Measurements from ENCODE around the gene MYT1. TPM values are rescaled to one million over a fixed set of nuclear protein-coding genes. Genes with fewer than 3 reads are reported as not detected.

The MYT1 gene
- total RNA-seq, 2 donors from 2014 or later = 0.15 TPM; not detected in 1

GRCh38 chr20:64163776-64164122 lies 503 bp upstream of the MYT1 start:
- peaks cover 4 to 9% of the 10 kb centered on the region in 2 donors for H3K27me3 ChIP-seq
- TF ChIP-seq, protein P1, sequence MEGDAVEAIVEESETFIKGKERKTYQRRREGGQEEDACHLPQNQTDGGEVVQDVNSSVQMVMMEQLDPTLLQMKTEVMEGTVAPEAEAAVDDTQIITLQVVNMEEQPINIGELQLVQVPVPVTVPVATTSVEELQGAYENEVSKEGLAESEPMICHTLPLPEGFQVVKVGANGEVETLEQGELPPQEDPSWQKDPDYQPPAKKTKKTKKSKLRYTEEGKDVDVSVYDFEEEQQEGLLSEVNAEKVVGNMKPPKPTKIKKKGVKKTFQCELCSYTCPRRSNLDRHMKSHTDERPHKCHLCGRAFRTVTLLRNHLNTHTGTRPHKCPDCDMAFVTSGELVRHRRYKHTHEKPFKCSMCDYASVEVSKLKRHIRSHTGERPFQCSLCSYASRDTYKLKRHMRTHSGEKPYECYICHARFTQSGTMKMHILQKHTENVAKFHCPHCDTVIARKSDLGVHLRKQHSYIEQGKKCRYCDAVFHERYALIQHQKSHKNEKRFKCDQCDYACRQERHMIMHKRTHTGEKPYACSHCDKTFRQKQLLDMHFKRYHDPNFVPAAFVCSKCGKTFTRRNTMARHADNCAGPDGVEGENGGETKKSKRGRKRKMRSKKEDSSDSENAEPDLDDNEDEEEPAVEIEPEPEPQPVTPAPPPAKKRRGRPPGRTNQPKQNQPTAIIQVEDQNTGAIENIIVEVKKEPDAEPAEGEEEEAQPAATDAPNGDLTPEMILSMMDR (IDR thresholded peaks at IDR 0.05) = no peak
- no peak for DNase-seq (ENCODE audit: low spot score)

GRCh38 chr20:64165866-64166600 lies 1.8 kb downstream of the MYT1 start:
- DNase-seq (ENCODE audit: low spot score) = no peak
- no peak overlapping the region for H3K4me3 ChIP-seq
- TF ChIP-seq, protein P1 (IDR thresholded peaks at IDR 0.05) = no peak
- no peak overlapping the region for H3K27ac ChIP-seq
- no peaks in the 10 kb centered on the region for H3K9me3 ChIP-seq
- H3K27me3 ChIP-seq = peaks cover 0 to 2% of the 10 kb centered on the region in 2 donors
- no peaks in the 10 kb centered on the region for H3K4me1 ChIP-seq
- H3K36me3 ChIP-seq = no peaks in the 10 kb centered on the region

More at GRCh38 chr20:64163776-64164122, 503 bp upstream of the MYT1 start:
- Histone ChIP-seq H3K4me3 (no peak overlapping the region), H3K9me3 (no peaks in the 10 kb centered on the region), H3K27ac (no peak overlapping the region), H3K36me3 (no peaks in the 10 kb centered on the region), H3K4me1 (no peaks in the 10 kb centered on the region)

GRCh38 chr20:64166721-64167615 lies 2.7 kb downstream of the MYT1 start:
- DNase-seq (ENCODE audit: low spot score) = no peak
- Histone ChIP-seq H3K4me1 (no peaks in the 10 kb centered on the region), H3K36me3 (no peaks in the 10 kb centered on the region), H3K27me3 (no peaks in the 10 kb centered on the region), H3K4me3 (no peak overlapping the region), H3K27ac (no peak overlapping the region), H3K9me3 (no peaks in the 10 kb centered on the region)
- TF ChIP-seq, protein P1 (IDR thresholded peaks at IDR 0.05) = no peak

DNA sequence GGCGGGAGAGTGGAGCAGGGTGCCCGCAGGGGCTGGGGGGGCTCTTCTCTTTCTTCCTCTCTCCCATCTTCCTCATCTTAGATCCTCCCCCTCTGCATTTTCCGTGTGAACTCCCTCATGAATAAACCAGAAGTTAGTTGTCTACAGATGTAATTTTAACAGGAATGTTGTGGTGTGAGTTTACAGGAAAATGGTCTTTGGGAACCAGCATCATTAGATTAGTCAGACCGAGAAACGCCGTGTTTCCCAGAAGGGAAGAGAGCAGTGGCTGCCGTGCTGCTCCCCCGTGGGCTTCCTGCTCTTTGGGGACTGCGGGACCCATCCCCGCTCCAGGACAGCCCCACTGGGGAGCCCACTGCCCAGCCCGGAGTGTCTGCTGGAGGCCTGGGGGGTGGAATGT lies 3.4 kb downstream of the MYT1 start:
- H3K36me3 ChIP-seq = no peaks in the 10 kb centered on the region
- H3K4me3 ChIP-seq = no peak overlapping the region
- no peak overlapping the region for H3K27ac ChIP-seq
- no peaks in the 10 kb centered on the region for H3K4me1 ChIP-seq
- no peak for DNase-seq (ENCODE audit: low spot score)
- TF ChIP-seq, protein P1 (IDR thresholded peaks at IDR 0.05) = no peak
- no peaks in the 10 kb centered on the region for H3K9me3 ChIP-seq
- no peaks in the 10 kb centered on the region for H3K27me3 ChIP-seq

GRCh38 chr20:64168381-64169090 lies 4.3 kb downstream of the MYT1 start:
- TF ChIP-seq, protein P1 (IDR thresholded peaks at IDR 0.05) = no peak
- Histone ChIP-seq H3K9me3 (no peaks in the 10 kb centered on the region), H3K27ac (no peak overlapping the region), H3K4me3 (no peak overlapping the region), H3K36me3 (no peaks in the 10 kb centered on the region), H3K27me3 (no peaks in the 10 kb centered on the region), H3K4me1 (no peaks in the 10 kb centered on the region)
- no peak for DNase-seq (ENCODE audit: low spot score)

Measured in right atrium auricular region (tissue), 2 donors.